Measurements from ENCODE around the gene HCK.

Gene HCK

DNA sequence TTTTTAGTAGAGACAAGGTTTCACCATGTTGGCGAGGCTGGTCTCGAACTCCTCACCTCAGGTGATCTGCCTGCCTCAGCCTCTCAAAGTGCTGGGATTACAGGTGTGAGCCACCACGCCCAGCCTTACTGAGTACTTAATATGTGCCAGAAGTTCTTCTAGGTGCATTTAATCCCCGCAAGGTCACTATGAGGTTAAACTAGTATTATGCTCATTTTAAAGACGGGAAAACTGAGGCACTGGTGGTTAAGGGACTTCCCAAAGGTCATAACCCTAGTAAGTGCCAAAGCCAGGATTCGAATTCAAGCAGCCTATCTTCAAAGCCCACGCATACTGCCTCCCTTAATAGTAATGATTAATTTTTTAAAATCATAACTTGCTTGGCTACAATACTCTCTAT is 42.5 kb upstream of the HCK start:
- no peak for DNase-seq (ENCODE audit: low spot score)
- TF ChIP-seq, protein P1, sequence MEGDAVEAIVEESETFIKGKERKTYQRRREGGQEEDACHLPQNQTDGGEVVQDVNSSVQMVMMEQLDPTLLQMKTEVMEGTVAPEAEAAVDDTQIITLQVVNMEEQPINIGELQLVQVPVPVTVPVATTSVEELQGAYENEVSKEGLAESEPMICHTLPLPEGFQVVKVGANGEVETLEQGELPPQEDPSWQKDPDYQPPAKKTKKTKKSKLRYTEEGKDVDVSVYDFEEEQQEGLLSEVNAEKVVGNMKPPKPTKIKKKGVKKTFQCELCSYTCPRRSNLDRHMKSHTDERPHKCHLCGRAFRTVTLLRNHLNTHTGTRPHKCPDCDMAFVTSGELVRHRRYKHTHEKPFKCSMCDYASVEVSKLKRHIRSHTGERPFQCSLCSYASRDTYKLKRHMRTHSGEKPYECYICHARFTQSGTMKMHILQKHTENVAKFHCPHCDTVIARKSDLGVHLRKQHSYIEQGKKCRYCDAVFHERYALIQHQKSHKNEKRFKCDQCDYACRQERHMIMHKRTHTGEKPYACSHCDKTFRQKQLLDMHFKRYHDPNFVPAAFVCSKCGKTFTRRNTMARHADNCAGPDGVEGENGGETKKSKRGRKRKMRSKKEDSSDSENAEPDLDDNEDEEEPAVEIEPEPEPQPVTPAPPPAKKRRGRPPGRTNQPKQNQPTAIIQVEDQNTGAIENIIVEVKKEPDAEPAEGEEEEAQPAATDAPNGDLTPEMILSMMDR (IDR thresholded peaks at IDR 0.05; ENCODE audit: borderline replicate concordance, control extremely low read depth, extremely low read depth, insufficient read depth, missing control alignments) = no peak
- in situ Hi-C loops (cut with MboI; ENCODE audit: low sequenced_read_pairs, unreplicated experiment) = no loop called here

DNA sequence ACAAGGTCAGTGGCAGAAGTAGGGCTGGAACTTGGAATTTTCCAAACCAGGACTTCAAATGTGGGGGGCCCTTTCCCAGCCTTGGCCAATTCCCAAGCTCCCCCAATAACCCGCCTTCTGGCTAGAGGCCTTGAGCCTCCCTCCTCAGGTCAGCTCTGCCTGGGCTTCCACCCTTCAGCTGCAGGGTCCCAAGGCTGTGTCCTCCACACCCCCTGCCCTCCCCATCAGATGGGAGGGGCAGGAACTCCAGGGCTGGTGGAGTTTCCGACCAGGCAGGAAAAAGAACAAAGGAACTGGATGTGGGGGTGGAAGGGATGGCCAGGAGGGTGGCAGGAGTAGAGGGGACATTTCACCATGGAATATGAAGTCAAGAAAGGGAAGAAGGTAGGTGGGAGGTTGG is 41.9 kb upstream of the HCK start, which contains the start of gene CCM2L:
CCM2L (plus strand) TSS at position 338 of the 400 bp plus-strand sequence; CDS start at position 355, 17 bp downstream.
- DNase-seq (ENCODE audit: low spot score) = no peak
- in situ Hi-C loops (cut with MboI; ENCODE audit: low sequenced_read_pairs, unreplicated experiment) = no loop called here
- TF ChIP-seq, protein P1 (IDR thresholded peaks at IDR 0.05; ENCODE audit: borderline replicate concordance, control extremely low read depth, extremely low read depth, insufficient read depth, missing control alignments) = no peak

DNA sequence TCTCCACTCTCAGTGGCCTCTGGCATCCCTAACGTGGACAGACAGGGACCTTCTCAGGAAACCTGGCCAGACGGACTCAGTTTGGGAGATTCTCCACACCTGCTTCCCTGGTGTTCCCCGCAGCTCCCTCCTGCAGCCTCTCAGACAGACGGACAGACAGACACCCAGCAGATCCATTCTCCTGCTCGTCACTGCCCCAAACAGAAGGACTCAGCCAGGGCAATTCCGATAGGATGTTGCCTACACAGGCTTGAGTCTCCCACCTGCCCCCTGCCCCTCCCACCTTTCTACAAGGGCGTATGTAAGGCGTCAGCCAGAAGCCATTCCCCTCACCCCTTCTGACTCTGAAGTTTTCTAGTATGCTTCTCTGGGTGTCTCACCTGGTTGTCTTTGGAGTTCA is 41.4 kb upstream of the HCK start:
- TF ChIP-seq, protein P1 (IDR thresholded peaks at IDR 0.05; ENCODE audit: borderline replicate concordance, control extremely low read depth, extremely low read depth, insufficient read depth, missing control alignments) = no peak
- no peak for DNase-seq (ENCODE audit: low spot score)
- in situ Hi-C loops (cut with MboI; ENCODE audit: low sequenced_read_pairs, unreplicated experiment) = no loop called here

DNA sequence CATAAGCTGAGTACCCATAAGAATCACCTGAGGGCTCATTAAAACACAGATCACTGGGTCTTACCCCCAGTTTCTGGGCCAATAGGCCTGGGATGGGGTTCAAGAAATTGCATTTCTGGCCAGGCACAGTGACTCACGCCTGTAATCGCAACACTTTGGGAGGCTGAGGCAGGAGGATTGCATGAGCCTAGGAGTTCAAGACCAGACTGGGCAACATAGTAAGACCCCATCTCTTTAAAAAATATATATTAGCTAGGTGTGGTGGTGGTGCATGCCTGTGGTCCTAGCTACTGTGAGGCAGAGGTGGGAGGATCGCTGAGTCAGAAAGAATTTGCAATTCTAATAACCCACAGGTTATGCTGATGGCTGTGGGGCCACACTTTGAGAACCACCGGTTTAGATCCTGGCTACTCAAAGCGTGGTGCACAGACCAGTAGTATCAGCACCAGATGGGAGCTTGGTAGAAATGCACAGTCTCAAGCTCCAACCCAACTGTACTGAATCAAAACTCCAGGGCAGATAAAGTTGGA is 39.8 kb upstream of the HCK start:
- TF ChIP-seq, protein P1 (IDR thresholded peaks at IDR 0.05; ENCODE audit: borderline replicate concordance, control extremely low read depth, extremely low read depth, insufficient read depth, missing control alignments) = no peak
- in situ Hi-C loops (cut with MboI; ENCODE audit: low sequenced_read_pairs, unreplicated experiment) = no loop called here

DNA sequence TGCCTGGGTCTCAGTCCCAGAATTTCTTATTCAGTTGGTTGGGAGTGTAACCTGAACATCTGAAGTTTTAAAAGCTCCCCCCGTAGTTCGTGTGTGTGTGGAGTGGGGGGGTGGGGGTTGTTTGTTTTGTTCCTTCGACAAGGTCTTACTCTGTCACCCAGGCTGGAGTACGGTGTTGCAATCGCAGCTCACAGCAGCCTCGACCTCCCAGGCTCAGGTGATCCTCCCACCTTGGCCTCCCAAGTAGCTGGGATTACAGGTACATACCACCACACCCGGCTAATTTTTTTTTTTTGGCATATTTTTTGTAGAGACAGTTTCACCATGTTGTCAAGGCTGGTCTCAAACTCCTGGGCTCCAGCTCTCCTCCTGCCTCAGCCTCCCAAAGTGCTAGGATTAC is 38.7 kb upstream of the HCK start:
- TF ChIP-seq, protein P1 (IDR thresholded peaks at IDR 0.05; ENCODE audit: borderline replicate concordance, control extremely low read depth, extremely low read depth, insufficient read depth, missing control alignments) = no peak
- in situ Hi-C loops (cut with MboI; ENCODE audit: low sequenced_read_pairs, unreplicated experiment) = no loop called here
- no peak for DNase-seq (ENCODE audit: low spot score)

More for the DNA sequence above, 39.8 kb upstream of the HCK start:
- DNase-seq (ENCODE audit: low spot score) = no peak

DNA sequence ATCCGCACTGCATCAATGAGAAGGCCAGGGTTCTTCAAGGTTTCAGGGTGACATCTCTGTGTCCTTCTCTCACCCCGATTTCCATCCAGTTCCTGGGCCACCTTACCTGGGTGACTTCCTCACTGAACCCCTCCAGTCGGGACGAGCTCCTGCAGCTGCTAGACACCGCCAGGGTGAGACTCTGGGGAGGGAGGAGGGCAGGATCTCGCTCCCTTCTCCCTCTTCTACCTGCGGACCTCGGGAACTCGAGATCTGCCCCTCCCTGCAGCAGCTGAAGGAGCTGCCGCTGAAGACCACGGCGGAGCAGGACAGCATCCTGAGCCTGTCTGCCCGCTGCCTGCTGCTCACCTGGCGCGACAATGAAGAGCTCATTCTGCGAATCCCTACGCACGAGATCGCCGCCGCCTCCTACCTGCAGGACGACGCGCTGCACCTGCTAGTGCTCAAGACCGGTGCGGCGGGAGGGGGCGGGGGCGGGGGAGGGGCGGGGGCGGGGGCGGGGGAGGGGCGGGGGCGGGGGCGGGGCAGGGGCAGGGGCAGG is 34.3 kb upstream of the HCK start:
- peak; percentile 74 for DNase-seq (ENCODE audit: low spot score)
- in situ Hi-C loops (cut with MboI; ENCODE audit: low sequenced_read_pairs, unreplicated experiment) = no loop called here
- TF ChIP-seq, protein P1 (IDR thresholded peaks at IDR 0.05; ENCODE audit: borderline replicate concordance, control extremely low read depth, extremely low read depth, insufficient read depth, missing control alignments) = no peak

Measured in GM13976 (cell line).